HCT116 (cell line): ENCODE measurements around the gene HEG1. TPM values are rescaled to one million over a fixed set of nuclear protein-coding genes. Genes with fewer than 3 reads are reported as not detected.

Experiments
- ATAC-seq: fragments of 200-7000 bp; cut with Tn5 transposase; 2 replicates; pipeline ENCODE4 v1.9.1; 2020; ENCODE audit warnings: mild to moderate bottlenecking, moderate library complexity
- BruUV-seq: library from RNA; stranded (reverse); fragments of 400-500 nt; replicated peaks from 2 replicates; lab custom pipeline; 2021; lab: Mats Ljungman, UMichigan
- CTCF ChIA-PET: fragments of 300-600 bp; sonication (Branson Sonifier 250); formaldehyde crosslinking; loops from one replicate; lab custom pipeline; 2021; ENCODE audit warnings: antibody characterized with exemption; lab: Charles Lee
- POLR2A ChIA-PET: fragments of 300-600, 350-600 bp; sonication (Branson Sonifier 250); formaldehyde crosslinking; loops from one replicate; lab custom pipeline; 2021; ENCODE audit warnings: antibody characterized with exemption; lab: Charles Lee
- RAD21 ChIA-PET, 2 experiments: fragments of 300-600 bp; sonication (Branson Sonifier 250); formaldehyde crosslinking; loops; one replicate each; lab custom pipeline; 2023; ENCODE audit warnings: low total read pairs in 2 of 2; ENCODE audit not compliant: uncharacterized antibody in 2 of 2, unreplicated experiment in 2 of 2, low non-redundant PET in 1 of 2; lab: Charles Lee
- DNase-seq: peaks from one replicate; pipeline ENCODE4 v3.0.0-alpha.2; 2010; ENCODE audit warnings: low read depth, low spot score
- H2AFZ ChIP-seq: fragments of 200-600 bp; shearing (Covaris generic), sonication (generic); 2 replicates; pipeline ENCODE4 v1.6.1; 2017; ENCODE audit warnings: low read depth, mixed run types, mixed read lengths, antibody characterized with exemption, low read length; ENCODE audit not compliant: poor library complexity, severe bottlenecking
- H3K27ac ChIP-seq: 2 replicates; pipeline ENCODE4 v1.5.1; 2012; ENCODE audit warnings: low read depth, low read length
- H3K27me3 ChIP-seq: fragments of 200-600 bp; sonication (generic); 2 replicates; pipeline ENCODE4 v1.6.1; 2016; ENCODE audit warnings: mixed run types, low read length, mixed read lengths; ENCODE audit not compliant: insufficient read depth
- H3K36me3 ChIP-seq, 2 experiments: fragments of 200-500 bp in 1 of 2; fragments of 200-600 bp in 1 of 2; sonication (Bioruptor generic) in 1 of 2; sonication (generic) in 1 of 2; 2 replicates each; pipeline versions ENCODE4 v1.5.1 to v1.6.1; 2014 to 2016; ENCODE audit warnings: low read length in 2 of 2, inconsistent platforms in 1 of 2, mixed read lengths in 1 of 2, mixed run types in 1 of 2; ENCODE audit not compliant: insufficient read depth in 2 of 2, control insufficient read depth in 1 of 2
- H3K4me1 ChIP-seq, 2 experiments: fragments of 200-600 bp in 1 of 2; sonication (generic) in 1 of 2; 2 replicates each; pipeline versions ENCODE4 v1.5.1 to v1.6.1; 2012 to 2017; ENCODE audit warnings: low read length in 2 of 2, inconsistent platforms in 1 of 2, mild to moderate bottlenecking in 1 of 2, mixed read lengths in 1 of 2, mixed run types in 1 of 2, moderate library complexity in 1 of 2; ENCODE audit not compliant: insufficient read depth in 2 of 2, control insufficient read depth in 1 of 2
- H3K4me2 ChIP-seq: fragments of 200-600 bp; sonication (generic); 2 replicates; pipeline ENCODE4 v1.6.1; 2017; ENCODE audit warnings: mixed run types, low read length, mixed read lengths
- H3K4me3 ChIP-seq, 2 experiments: fragments of 200-600 bp in 1 of 2; sonication (generic) in 1 of 2; replicated peaks in 1 of 2; 2 replicates each; pipeline ENCODE4 v1.5.1; 2011 to 2016; ENCODE audit warnings: low read length in 2 of 2, control low read depth in 1 of 2, low read depth in 1 of 2, mild to moderate bottlenecking in 1 of 2, mixed read lengths in 1 of 2, mixed run types in 1 of 2
- H3K79me2 ChIP-seq: fragments of 200-600 bp; sonication (generic); 2 replicates; pipeline ENCODE4 v1.6.1; 2017; ENCODE audit warnings: mild to moderate bottlenecking, mixed run types, low read length, moderate library complexity, mixed read lengths; ENCODE audit not compliant: insufficient read depth
- H3K9ac ChIP-seq: fragments of 200-600 bp; sonication (generic); 2 replicates; pipeline ENCODE4 v1.6.1; 2016; ENCODE audit warnings: low read length, mixed read lengths
- H3K9me2 ChIP-seq: fragments of 200-600 bp; sonication (generic), shearing (Covaris generic); 2 replicates; pipeline ENCODE4 v1.6.1; 2017; ENCODE audit warnings: mixed run types, mild to moderate bottlenecking, moderate library complexity; ENCODE audit not compliant: insufficient read depth
- H3K9me3 ChIP-seq, 2 experiments: fragments of 200-500 bp in 1 of 2; fragments of 200-600 bp in 1 of 2; sonication (Bioruptor generic) in 1 of 2; sonication (generic) in 1 of 2; 2 replicates each; pipeline ENCODE4 v1.6.1; 2014 to 2017; ENCODE audit warnings: low read length in 2 of 2, mixed read lengths in 2 of 2, inconsistent platforms in 1 of 2, low read depth in 1 of 2, mild to moderate bottlenecking in 1 of 2, mixed run types in 1 of 2, moderate library complexity in 1 of 2; ENCODE audit not compliant: control insufficient read depth in 1 of 2, insufficient read depth in 1 of 2
- H4K20me1 ChIP-seq: fragments of 200-600 bp; sonication (generic), shearing (Covaris generic); 2 replicates; pipeline ENCODE4 v1.6.1; 2017; ENCODE audit warnings: mixed run types, mild to moderate bottlenecking, moderate library complexity; ENCODE audit not compliant: insufficient read depth
- CTCF ChIP-seq, 3 experiments: fragments of 200-600 bp in 1 of 3; sonication (generic) in 1 of 3; IDR thresholded peaks in 2 of 3; conservative IDR thresholded peaks in 1 of 3; 2 replicates each; pipeline ENCODE4 v1.5.1; 2012 to 2017; ENCODE audit warnings: low read depth in 2 of 3, low read length in 2 of 3, antibody characterized with exemption in 1 of 3, borderline replicate concordance in 1 of 3, control low read depth in 1 of 3, mild to moderate bottlenecking in 1 of 3, mixed read lengths in 1 of 3, mixed run types in 1 of 3, moderate library complexity in 1 of 3; ENCODE audit not compliant: insufficient read depth in 1 of 3
- EGR1 ChIP-seq: IDR thresholded peaks from 2 replicates; pipeline ENCODE4 v1.6.1; 2012; ENCODE audit warnings: low read depth
- EZH2phosphoT487 ChIP-seq: fragments of 200-600 bp; IDR thresholded peaks from 2 replicates; pipeline ENCODE4 v1.6.1; 2018; ENCODE audit warnings: antibody characterized with exemption, borderline replicate concordance
- SIN3A ChIP-seq: IDR thresholded peaks from 2 replicates; pipeline ENCODE4 v1.6.1; 2012; ENCODE audit warnings: low read depth
- intact Hi-C: fragments of 100-400 bp; cut with micrococcal nuclease; formaldehyde crosslinking; loops from 2 replicates; pipeline ENCODE4 v1.10.0; 2022
- total RNA-seq: library from RNA; stranded (reverse); gene quantifications from one replicate; pipeline ENCODE4 v1.2.1, GENCODE V29; 2021; ENCODE audit not compliant: unreplicated experiment

Gene HEG1
- total RNA-seq, 1 experiment from 2014 or later, result 2.6 TPM

GRCh38 chr3:125043599-125044151, 12.1 kb downstream of the HEG1 start (continued):
- TF ChIP-seq EGR1, result no peak

- H3K27me3 ChIP-seq, result no peaks in the 10 kb centered on the region; the same call in none of the 2 replicates
- TF ChIP-seq CTCF (IDR thresholded peaks at IDR 0.05 in 2 of 3, conservative IDR thresholded peaks at IDR 0.05 in 1 of 3; ENCODE audit: borderline replicate concordance in 1 of 3, insufficient read depth in 1 of 3, low read depth in 2 of 3, low read length in 2 of 3), result no peak
- TF ChIP-seq EZH2phosphoT487, result no peak
- TF ChIP-seq SIN3A, result no peak
- ChIA-PET POLR2A (no interaction called here), RAD21 (no interaction called here), CTCF (no interaction called here)
- intact Hi-C loops, result no loop called here
- no TSS peak for BruUV-seq
- no peaks in the 10 kb centered on the region for H3K9me3 ChIP-seq
- H3K36me3 ChIP-seq, result no peaks in the 10 kb centered on the region
- no peak for ATAC-seq
- no peak overlapping the region for H3K4me3 ChIP-seq
- no peak overlapping the region for H3K9ac ChIP-seq
- peaks cover 0 to 5% of the 10 kb centered on the region in 2 experiments; a peak in 1 of 4 replicates for H3K4me1 ChIP-seq
- no peak overlapping the region for H2AFZ ChIP-seq
- no peaks in the 10 kb centered on the region for H3K79me2 ChIP-seq
- no peak overlapping the region for H3K4me2 ChIP-seq
- H3K9me2 ChIP-seq, result no peaks in the 10 kb centered on the region
- H3K27ac ChIP-seq, result no peak overlapping the region
- H4K20me1 ChIP-seq, result no peaks in the 10 kb centered on the region
- DNase-seq, result no peak
These were observed 12.9 kb downstream of the HEG1 start for GRCh38 chr3:125042725-125043406.
